Fibroblast of the aortic adventitia (primary cell): ENCODE data around the gene PPM1B. TPM values are rescaled to one million over a fixed set of nuclear protein-coding genes. Genes with fewer than 3 reads are reported as not detected.

ENCODE experiments used
- DNase-seq: peaks from one replicate; pipeline ENCODE4 v3.0.0-alpha.2; 2010; ENCODE audit warnings: low read depth
- H3K4me3 ChIP-seq: 2 replicates; pipeline ENCODE4 v1.5.1; 2011; ENCODE audit warnings: low read depth, mild to moderate bottlenecking, control low read depth, low read length, moderate library complexity
- total RNA-seq: library from RNA; depleted of rRNA; stranded (reverse); fragments of >200 nt; gene quantifications from 2 replicates; pipeline ENCODE4 v1.2.3, GENCODE V29; 2012; ENCODE audit warnings: low replicate concordance
- TF ChIP-seq, protein P1 (sequence below): IDR thresholded peaks from 2 replicates; pipeline ENCODE4 v1.5.1; 2011; ENCODE audit warnings: mild to moderate bottlenecking, low read length, control low read depth, inconsistent platforms; ENCODE audit not compliant: insufficient read depth

Gene PPM1B
- total RNA-seq, 1 donor, result 30.0 TPM

DNA sequence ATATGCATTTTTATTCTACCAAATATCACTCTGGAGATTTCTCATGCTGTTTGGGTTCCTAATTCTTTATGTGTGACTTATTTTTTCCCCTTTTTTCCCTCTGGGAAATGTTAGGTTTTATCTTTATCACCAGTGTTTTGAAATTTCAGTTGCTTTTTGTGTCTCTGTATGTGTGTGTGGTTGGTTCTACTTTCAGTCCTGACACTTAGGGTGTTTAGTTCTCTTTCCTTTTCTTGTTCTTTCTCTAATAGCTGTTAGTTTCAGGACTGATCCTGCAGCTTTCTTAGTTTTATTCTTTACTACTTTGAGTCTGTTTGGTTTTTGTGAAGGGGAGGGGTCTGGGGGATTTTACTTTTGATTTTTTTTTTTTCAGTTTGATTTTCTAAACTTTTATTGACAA is 23.1 kb downstream of the PPM1B start:
- DNase-seq, result no peak
- H3K4me3 ChIP-seq, result no peak overlapping the region
- TF ChIP-seq, protein P1, sequence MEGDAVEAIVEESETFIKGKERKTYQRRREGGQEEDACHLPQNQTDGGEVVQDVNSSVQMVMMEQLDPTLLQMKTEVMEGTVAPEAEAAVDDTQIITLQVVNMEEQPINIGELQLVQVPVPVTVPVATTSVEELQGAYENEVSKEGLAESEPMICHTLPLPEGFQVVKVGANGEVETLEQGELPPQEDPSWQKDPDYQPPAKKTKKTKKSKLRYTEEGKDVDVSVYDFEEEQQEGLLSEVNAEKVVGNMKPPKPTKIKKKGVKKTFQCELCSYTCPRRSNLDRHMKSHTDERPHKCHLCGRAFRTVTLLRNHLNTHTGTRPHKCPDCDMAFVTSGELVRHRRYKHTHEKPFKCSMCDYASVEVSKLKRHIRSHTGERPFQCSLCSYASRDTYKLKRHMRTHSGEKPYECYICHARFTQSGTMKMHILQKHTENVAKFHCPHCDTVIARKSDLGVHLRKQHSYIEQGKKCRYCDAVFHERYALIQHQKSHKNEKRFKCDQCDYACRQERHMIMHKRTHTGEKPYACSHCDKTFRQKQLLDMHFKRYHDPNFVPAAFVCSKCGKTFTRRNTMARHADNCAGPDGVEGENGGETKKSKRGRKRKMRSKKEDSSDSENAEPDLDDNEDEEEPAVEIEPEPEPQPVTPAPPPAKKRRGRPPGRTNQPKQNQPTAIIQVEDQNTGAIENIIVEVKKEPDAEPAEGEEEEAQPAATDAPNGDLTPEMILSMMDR, result no peak

DNA sequence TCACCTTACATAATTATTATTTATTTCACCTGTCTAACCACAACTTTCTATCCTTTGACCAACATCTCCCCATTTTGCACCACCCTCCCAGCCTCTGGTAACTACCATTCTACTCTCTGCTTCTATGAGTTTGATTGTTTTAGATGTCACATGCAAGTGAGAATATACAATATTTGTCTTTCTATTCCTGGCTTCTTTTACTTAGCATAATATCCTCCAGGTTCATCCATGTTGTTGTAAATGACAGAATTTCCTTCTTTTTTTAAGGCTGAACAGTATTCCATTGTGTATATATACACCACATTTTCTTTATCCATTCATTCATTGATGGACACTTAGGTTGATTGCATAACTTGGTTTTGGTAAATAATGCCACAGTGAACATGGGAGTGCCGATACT is 24.0 kb downstream of the PPM1B start:
- TF ChIP-seq, protein P1, result no peak
- DNase-seq, result no peak
- H3K4me3 ChIP-seq, result no peak overlapping the region

DNA sequence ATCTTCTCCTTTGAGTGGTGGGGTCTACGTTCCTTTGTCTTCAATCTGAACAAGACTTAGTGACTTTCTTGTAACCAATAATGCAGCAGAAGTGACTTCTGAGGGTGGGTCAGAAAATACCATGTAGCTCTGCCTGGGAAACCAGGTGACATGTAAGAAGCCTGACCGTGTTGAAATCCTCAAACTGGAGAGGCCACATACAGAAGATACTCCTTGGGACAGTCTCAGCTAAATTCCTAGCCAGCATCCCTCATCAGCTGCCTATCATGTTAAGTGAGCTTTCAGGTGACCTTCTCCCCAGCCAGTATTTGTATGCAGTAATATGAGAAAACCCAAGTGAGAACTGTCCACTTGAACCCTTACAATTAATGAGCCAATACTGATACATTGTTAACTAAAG is 27.0 kb downstream of the PPM1B start:
- H3K4me3 ChIP-seq, result no peak overlapping the region
- TF ChIP-seq, protein P1, result no peak
- no peak for DNase-seq

DNA sequence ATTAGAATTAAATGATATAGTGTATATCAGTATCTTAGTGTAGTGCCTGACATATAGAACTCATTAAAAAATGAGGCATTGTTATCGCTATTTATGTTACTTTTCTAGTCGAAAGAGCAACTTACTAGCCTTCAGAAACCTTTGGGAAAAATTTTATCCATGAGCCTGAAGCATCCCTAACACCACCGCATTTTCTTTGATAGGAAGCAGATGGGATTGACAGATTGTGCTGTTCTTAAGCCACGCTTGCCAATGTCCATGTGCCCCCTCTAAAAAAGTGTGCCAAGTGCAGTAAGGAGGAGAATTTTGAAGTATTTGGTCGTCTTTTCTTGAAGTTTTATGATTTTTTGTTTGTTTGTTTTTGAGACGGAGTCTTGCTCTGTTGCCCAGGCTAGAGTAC is 29.1 kb downstream of the PPM1B start:
- DNase-seq, result no peak
- no peak overlapping the region for H3K4me3 ChIP-seq
- TF ChIP-seq, protein P1, result no peak

DNA sequence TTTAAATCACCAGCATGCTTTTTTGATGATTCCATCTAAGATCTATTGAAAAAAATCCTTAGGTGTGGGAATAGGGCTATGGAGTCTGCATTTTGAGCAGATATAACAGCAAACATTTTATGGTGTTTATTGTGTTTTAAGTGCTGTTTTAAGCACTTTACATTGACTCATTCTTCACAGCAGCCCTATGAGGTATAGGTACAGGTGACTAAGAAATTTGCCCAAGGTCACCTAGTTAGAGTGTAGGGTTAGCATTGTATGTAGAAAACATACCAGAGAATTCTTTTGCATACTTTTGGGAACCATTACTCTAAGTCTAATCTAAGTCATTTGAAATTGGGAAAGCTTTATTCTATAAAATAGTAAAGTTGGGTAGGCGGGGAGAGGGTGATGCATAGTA is 31.3 kb downstream of the PPM1B start:
- DNase-seq, result no peak
- TF ChIP-seq, protein P1, result no peak
- H3K4me3 ChIP-seq, result no peak overlapping the region

DNA sequence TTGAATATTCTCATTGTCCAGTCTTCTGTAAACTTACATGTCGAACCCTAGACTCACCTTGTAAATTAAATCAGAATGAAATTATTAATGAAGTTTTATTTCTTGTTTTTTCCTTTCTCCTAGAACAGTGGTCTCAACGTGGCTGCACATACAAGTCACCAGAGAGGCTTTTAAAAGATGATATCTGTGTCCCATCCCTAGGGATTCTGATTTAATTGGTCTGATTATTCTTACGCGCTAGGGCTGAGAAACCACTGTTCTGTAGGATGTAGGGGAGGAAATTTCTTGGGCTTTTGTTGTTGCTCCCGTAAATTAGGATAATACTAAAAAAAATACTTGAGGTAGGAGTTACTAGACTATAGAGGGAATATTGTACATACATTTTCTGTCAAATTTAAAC is 32.1 kb downstream of the PPM1B start:
- TF ChIP-seq, protein P1, result no peak
- no peak overlapping the region for H3K4me3 ChIP-seq
- DNase-seq, result no peak

GRCh38 chr2:44201648-44202165 is 33.0 kb downstream of the PPM1B start:
- no peak for DNase-seq
- H3K4me3 ChIP-seq, result no peak overlapping the region
- TF ChIP-seq, protein P1, result no peak
